NCI-H2107 treated with DMSO at 0.1 percent for 48 hours (cell line): ENCODE data around the gene KLRC4.
A peak's percentile ranks its signal among the peaks of the same experiment; 100 is the strongest.
"Not testable (repeated sequence)": the region's sequence is repeated elsewhere in the genome, so short reads cannot be mapped to it uniquely, and the experiment has no call there.

Experiments used
- DNase-seq: peaks from one replicate; lab custom pipeline; 2025; ENCODE audit not compliant: unreplicated experiment; lab: John Stamatoyannopoulos, UW

The KLRC4 gene

GRCh38 chr12:10368206-10369171 is 41.1 kb downstream of the KLRC4 start:
- no peak for DNase-seq

GRCh38 chr12:10367714-10368113 is 41.8 kb downstream of the KLRC4 start:
- DNase-seq, result not testable (repeated sequence)

- peak; percentile 9 for DNase-seq
Measured at GRCh38 chr12:10366875-10367274, 42.7 kb downstream of the KLRC4 start.

GRCh38 chr12:10365696-10366405 is 43.7 kb downstream of the KLRC4 start:
- DNase-seq, result peak; percentile 66

GRCh38 chr12:10364815-10365622 is 44.5 kb downstream of the KLRC4 start:
- peak; percentile 90 for DNase-seq

- peak; percentile 82 for DNase-seq
Measured at GRCh38 chr12:10363914-10364814, 45.4 kb downstream of the KLRC4 start.

GRCh38 chr12:10363658-10363913 is 46.0 kb downstream of the KLRC4 start:
- peak; percentile 82 for DNase-seq

- DNase-seq, result peak; percentile 58
Measured at GRCh38 chr12:10362828-10363657, 46.5 kb downstream of the KLRC4 start.

- peak; percentile 44 for DNase-seq
Measured at GRCh38 chr12:10362325-10362724, 47.2 kb downstream of the KLRC4 start.

- peak; percentile 73 for DNase-seq
Measured at GRCh38 chr12:10361622-10362021, 47.9 kb downstream of the KLRC4 start.

- peak; percentile 95 for DNase-seq
Measured at GRCh38 chr12:10361084-10361483, 48.5 kb downstream of the KLRC4 start.

GRCh38 chr12:10358969-10359368 is 50.6 kb downstream of the KLRC4 start:
- DNase-seq, result no peak

GRCh38 chr12:10358131-10358530 is 51.4 kb downstream of the KLRC4 start:
- DNase-seq, result no peak
